HepG2 (cell line): ENCODE data around the gene LRRC45. TPM values are rescaled to one million over a fixed set of nuclear protein-coding genes. Genes with fewer than 3 reads are reported as not detected.
A peak's percentile ranks its signal among the peaks of the same experiment; 100 is the strongest.

Experiments used
- ATAC-seq: fragments of 200-7000 bp; cut with Tn5 transposase; 3 replicates; pipeline ENCODE4 v1.9.1; 2020; ENCODE audit warnings: mild to moderate bottlenecking, moderate library complexity
- BruUV-seq: library from RNA; stranded (reverse); fragments of 400-500 nt; replicated peaks from 2 replicates; lab custom pipeline; 2021; lab: Mats Ljungman, UMichigan
- CTCF ChIA-PET: fragments of 300-600 bp; formaldehyde crosslinking; extraction: SDS; loops from one replicate; lab custom pipeline; 2021; ENCODE audit warnings: low total read pairs, inconsistent platforms, low intra/inter-chr PET ratio; lab: Yijun Ruan, JAX
- POLR2A ChIA-PET: fragments of 350-600 bp; sonication (Branson Sonifier 250); formaldehyde crosslinking; loops from one replicate; lab custom pipeline; 2020; ENCODE audit warnings: antibody characterized with exemption, inconsistent platforms; lab: Yijun Ruan, JAX
- DNase-seq: peaks from one replicate; pipeline ENCODE4 v3.0.0-alpha.2; 2015; ENCODE audit warnings: low spot score
- FAIRE-seq: peaks from 3 replicates; lab custom pipeline; 2011; peaks lifted over from hg19 to GRCh38; lab: Jason Lieb, UNC
- H2AFZ ChIP-seq: one replicate; pipeline ENCODE4 v1.6.1; 2011; ENCODE audit warnings: low read length, inconsistent platforms
- H3K27ac ChIP-seq: fragments of 300-600 bp; 3 replicates; pipeline ENCODE4 v1.8.0; 2011; ENCODE audit warnings: mixed run types, mild to moderate bottlenecking, mixed read lengths, low read length, inconsistent platforms; ENCODE audit not compliant: insufficient read depth; ENCODE audit errors: extremely low read length
- H3K27me3 ChIP-seq, 2 experiments: fragments of 200-600 bp in 1 of 2; 2 replicates in 1 of 2; 3 replicates in 1 of 2; pipeline versions ENCODE4 v1.6.0 to v1.8.0; 2011; ENCODE audit warnings: low read length in 2 of 2, mild to moderate bottlenecking in 2 of 2, moderate library complexity in 2 of 2, inconsistent platforms in 1 of 2; ENCODE audit not compliant: insufficient read depth in 2 of 2, control insufficient read depth in 1 of 2
- H3K36me3 ChIP-seq, 2 experiments: fragments of 200-600 bp in 1 of 2; replicated peaks in 1 of 2; 2 replicates in 1 of 2; 3 replicates in 1 of 2; pipeline versions ENCODE4 v1.5.1 to v1.8.0; 2011; ENCODE audit warnings: low read length in 2 of 2, inconsistent platforms in 1 of 2; ENCODE audit not compliant: insufficient read depth in 2 of 2, control insufficient read depth in 1 of 2
- H3K4me1 ChIP-seq: 2 replicates; pipeline ENCODE4 v1.5.1; 2012; ENCODE audit warnings: low read length, inconsistent platforms; ENCODE audit not compliant: insufficient read depth
- H3K4me2 ChIP-seq: 2 replicates; pipeline ENCODE4 v1.6.0; 2011; ENCODE audit warnings: low read depth, low read length, inconsistent platforms
- H3K4me3 ChIP-seq, 3 experiments: fragments of 200-600 bp in 1 of 3; sonication (generic), shearing (Covaris generic) in 1 of 3; replicated peaks in 1 of 3; 2 replicates each; pipeline ENCODE4 v1.5.1; 2011 to 2016; ENCODE audit warnings: low read length in 3 of 3, inconsistent platforms in 2 of 3, low read depth in 2 of 3, mild to moderate bottlenecking in 2 of 3, control low read depth in 1 of 3, mixed read lengths in 1 of 3; ENCODE audit not compliant: insufficient read depth in 1 of 3
- H3K79me2 ChIP-seq: one replicate; pipeline ENCODE4 v1.6.1; 2011; ENCODE audit warnings: low read length, inconsistent platforms; ENCODE audit not compliant: insufficient read depth
- H3K9ac ChIP-seq: 2 replicates; pipeline ENCODE4 v1.6.0; 2011; ENCODE audit warnings: mild to moderate bottlenecking, low read depth, low read length, inconsistent platforms; ENCODE audit not compliant: insufficient read depth
- H3K9me3 ChIP-seq: 2 replicates; pipeline ENCODE4 v1.5.1; 2012; ENCODE audit warnings: mild to moderate bottlenecking, low read length
- H4K20me1 ChIP-seq: 2 replicates; pipeline ENCODE4 v1.6.0; 2011; ENCODE audit warnings: inconsistent platforms, mild to moderate bottlenecking, low read length, moderate library complexity; ENCODE audit not compliant: insufficient read depth
- BRD4 ChIP-seq: sonication (generic); formaldehyde crosslinking; IDR thresholded peaks from 2 replicates; pipeline ENCODE4 v1.4.0; 2020; ENCODE audit warnings: missing genetic modification reagents
- EP300 ChIP-seq, 3 experiments: sonication (generic) in 1 of 3; formaldehyde crosslinking in 1 of 3; IDR thresholded peaks; 2 replicates each; pipeline versions ENCODE4 v1.5.1 to v1.6.1; 2011 to 2020; ENCODE audit warnings: low read depth in 2 of 3, low read length in 2 of 3, borderline replicate concordance in 1 of 3, improper control_type of control experiment in 1 of 3, mild to moderate bottlenecking in 1 of 3, missing genetic modification reagents in 1 of 3, moderate library complexity in 1 of 3
- ETV6 ChIP-seq: sonication (generic); formaldehyde crosslinking; conservative IDR thresholded peaks from 2 replicates; pipeline ENCODE4 v1.4.0; 2020; ENCODE audit warnings: missing genetic modification reagents
- HOXA3 ChIP-seq: sonication (generic); formaldehyde crosslinking; IDR thresholded peaks from 2 replicates; pipeline ENCODE4 v1.5.0; 2020; ENCODE audit warnings: missing genetic modification reagents
- POGK ChIP-seq: sonication (generic); formaldehyde crosslinking; conservative IDR thresholded peaks from 2 replicates; pipeline ENCODE4 v1.8.0; 2022; ENCODE audit warnings: mild to moderate bottlenecking, moderate library complexity, missing genetic modification reagents
- PRMT3 ChIP-seq: sonication (generic); formaldehyde crosslinking; IDR thresholded peaks from 2 replicates; pipeline ENCODE4 v1.8.1; 2022; ENCODE audit warnings: low read depth, mild to moderate bottlenecking, moderate library complexity, missing genetic modification reagents, borderline replicate concordance
- SMAD1 ChIP-seq: sonication (generic); formaldehyde crosslinking; IDR thresholded peaks from 2 replicates; pipeline ENCODE4 v1.4.0; 2020; ENCODE audit warnings: missing genetic modification reagents, low read depth, mild to moderate bottlenecking, borderline replicate concordance
- TCF7 ChIP-seq: sonication (generic); IDR thresholded peaks from 2 replicates; pipeline ENCODE4 v1.6.1; 2016; ENCODE audit warnings: antibody characterized with exemption, low read depth
- TMF1 ChIP-seq: sonication (generic); formaldehyde crosslinking; IDR thresholded peaks from 2 replicates; pipeline ENCODE4 v1.8.1; 2022; ENCODE audit warnings: low read depth, missing genetic modification reagents
- ZNF253 ChIP-seq: sonication (generic); formaldehyde crosslinking; IDR thresholded peaks from 2 replicates; pipeline ENCODE4 v1.8.0; 2022; ENCODE audit warnings: mild to moderate bottlenecking, missing genetic modification reagents, borderline replicate concordance
- ZNF687 ChIP-seq: sonication (generic); formaldehyde crosslinking; IDR thresholded peaks from 2 replicates; pipeline ENCODE4 v1.5.1; 2020; ENCODE audit warnings: mild to moderate bottlenecking, missing genetic modification reagents, moderate library complexity
- WGBS: methylation state at CpG from one replicate; pipeline ENCODE4 v1.1.6; 2017; ENCODE audit warnings: low lambda C conversion rate; 5-methylcytosine and 5-hydroxymethylcytosine counted together
- in situ Hi-C: cut with HindIII; loops from 2 replicates; pipeline ENCODE4 v1.10.0; 2017; ENCODE audit warnings: low pct_unique_long_range_greater_than_20kb; ENCODE audit not compliant: extremely low pct_ligation_motif_present
- intact Hi-C: fragments of 100-400 bp; cut with micrococcal nuclease; formaldehyde crosslinking; loops from one replicate; pipeline ENCODE4 v1.10.0; 2022; ENCODE audit not compliant: unreplicated experiment
- polyA plus RNA-seq, 8 experiments: library from polyadenylated mRNA; depleted of rRNA in 3 of 8; stranded (reverse) in 7 of 8; unstranded in 1 of 8; fragments of >200 nt; fragmentation: Illumina TruSeq in 4 of 8; extraction: Trizol in 4 of 8; gene quantifications; 2 replicates each; pipeline versions ENCODE4 v1.2.1 to v1.2.3, GENCODE V29; 2011 to 2016; ENCODE audit warnings: low read depth in 4 of 8, missing spikeins in 1 of 8, mixed read lengths in 1 of 8; ENCODE audit not compliant: insufficient read depth in 1 of 8
- total RNA-seq, 5 experiments: library from RNA; depleted of rRNA; stranded (reverse); fragments of >200 nt; fragmentation: Illumina TruSeq; extraction: Trizol; gene quantifications; 2 replicates each; pipeline ENCODE4 v1.2.3, GENCODE V29; 2016; ENCODE audit warnings: low read depth in 1 of 5

Gene LRRC45
- total and polyA plus RNA-seq, 2 of the 13 experiments (the other 11 are each of a cell fraction or from before 2014, with no cell fraction given): 11.6 to 48.1 TPM

GRCh38 chr17:82015311-82015971 is 7.7 kb upstream of the LRRC45 start (continued):
- TF ChIP-seq EP300 (IDR thresholded peaks at IDR 0.05; ENCODE audit: low read depth in 2 of 2, low read length in 2 of 2): peak in 1 of 2 experiments; percentile 92; a peak in 2 of 4 replicates
- peak; percentile 91 for TF ChIP-seq EP300 (CRISPR knock-in tag; IDR thresholded peaks at IDR 0.05; ENCODE audit: borderline replicate concordance)
- no peak for TF ChIP-seq PRMT3 (CRISPR knock-in tag)
- TF ChIP-seq POGK (CRISPR knock-in tag): no peak; the same call in 1 of the 2 replicates
- peak; percentile 73; the same call in 1 of the 2 replicates for TF ChIP-seq HOXA3 (CRISPR knock-in tag)
- TF ChIP-seq TCF7: peak; percentile 99
- TF ChIP-seq TMF1: no peak
- no peak for TF ChIP-seq SMAD1 (CRISPR knock-in tag)

GRCh38 chr17:82016061-82016874 is 6.8 kb upstream of the LRRC45 start:
- FAIRE-seq (no peak), ATAC-seq (no peak), DNase-seq (no peak)
- WGBS: 87% methylated on average over 17 of the region's 28 CpGs
- intact Hi-C loops: no loop called here
- Histone ChIP-seq H3K27ac (peak overlapping the region; percentile 68), H3K4me1 (peaks cover 99% of the 10 kb centered on the region), H2AFZ (no peak overlapping the region), H3K36me3 (peaks cover 24 to 31% of the 10 kb centered on the region in 2 experiments), H3K79me2 (peaks cover 13% of the 10 kb centered on the region), H3K4me2 (no peak overlapping the region), H4K20me1 (no peaks in the 10 kb centered on the region; the same call in 1 of the 2 replicates), H3K9me3 (no peaks in the 10 kb centered on the region), H3K9ac (peak overlapping the region; percentile 26; the same call in 1 of the 2 replicates), H3K4me3 (no peak overlapping the region), H3K27me3 (no peaks in the 10 kb centered on the region)
- in situ Hi-C loops: no loop called here
- ChIA-PET CTCF (interaction anchor here (0.6 kb wide), 1 partner anchor 1355 kb away, joined by 3 read pairs; no protein-coding TSS in a partner anchor), POLR2A (interaction anchor here (1.1 to 14.1 kb wide), 9 partner anchors 18 to 106 kb away, joined by 3 to 470 read pairs (median 6); partner anchors contain the start of genes DCXR and NOTUM)
- no TSS peak for BruUV-seq
- no peak for TF ChIP-seq ZNF253 (CRISPR knock-in tag)
- TF ChIP-seq ZNF687 (CRISPR knock-in tag): peak; percentile 39; the same call in 1 of the 2 replicates
- 0 out of 2 replicates have a peak, but pooled peaks have one; percentile 13 for TF ChIP-seq BRD4
- TF ChIP-seq ETV6 (CRISPR knock-in tag): no peak
